K562 (cell line): Measurements from ENCODE around the gene PDCD7.

Experiments used
- POLR3A ChIP-seq: IDR thresholded peaks from 2 replicates; pipeline ENCODE4 v1.6.1; 2011; ENCODE audit warnings: borderline replicate concordance, mild to moderate bottlenecking, moderate library complexity; ENCODE audit not compliant: insufficient read length, insufficient read depth; ENCODE audit errors: extremely low read depth
- ZNF77 ChIP-seq: fragments of 250-450 bp; sonication (Bioruptor Pico); IDR thresholded peaks from 2 replicates; pipeline ENCODE4 v1.5.0; 2020

GRCh38 chr15:65088643-65089021 lies 45.0 kb downstream of the PDCD7 start:
- TF ChIP-seq ZNF77 (CRISPR knock-in tag) (no peak), POLR3A (no peak)
